Adrenal gland (tissue), 5 donors: Measurements from ENCODE around the gene HCFC2.

Source experiments
- POLR2A ChIP-seq, 2 donors: fragments of 450-650 bp; IDR thresholded peaks; one replicate each; pipeline ENCODE4 v1.6.1; 2017; ENCODE audit warnings: antibody characterized with exemption in 2 of 2, mild to moderate bottlenecking in 2 of 2, moderate library complexity in 1 of 2
- TF ChIP-seq, protein P1 (sequence below), 6 experiments: fragments of 450-650 bp in 4 of 6; fragments of 200-600 bp in 2 of 6; sonication (generic) in 1 of 6; IDR thresholded peaks; 1 replicate in 5 of 6; 2 replicates in 1 of 6; pipeline versions ENCODE4 v1.5.1 to v1.8.0; 2016 to 2021; ENCODE audit warnings: antibody characterized with exemption in 6 of 6, mild to moderate bottlenecking in 2 of 6, moderate library complexity in 1 of 6
- donor health status: DM: no; HTN: no; CAD: no.

GRCh38 chr12:104138797-104139152, 74.4 kb downstream of the HCFC2 start:
- TF ChIP-seq POLR2A (IDR thresholded peaks at IDR 0.05): no peak
- TF ChIP-seq, protein P1, sequence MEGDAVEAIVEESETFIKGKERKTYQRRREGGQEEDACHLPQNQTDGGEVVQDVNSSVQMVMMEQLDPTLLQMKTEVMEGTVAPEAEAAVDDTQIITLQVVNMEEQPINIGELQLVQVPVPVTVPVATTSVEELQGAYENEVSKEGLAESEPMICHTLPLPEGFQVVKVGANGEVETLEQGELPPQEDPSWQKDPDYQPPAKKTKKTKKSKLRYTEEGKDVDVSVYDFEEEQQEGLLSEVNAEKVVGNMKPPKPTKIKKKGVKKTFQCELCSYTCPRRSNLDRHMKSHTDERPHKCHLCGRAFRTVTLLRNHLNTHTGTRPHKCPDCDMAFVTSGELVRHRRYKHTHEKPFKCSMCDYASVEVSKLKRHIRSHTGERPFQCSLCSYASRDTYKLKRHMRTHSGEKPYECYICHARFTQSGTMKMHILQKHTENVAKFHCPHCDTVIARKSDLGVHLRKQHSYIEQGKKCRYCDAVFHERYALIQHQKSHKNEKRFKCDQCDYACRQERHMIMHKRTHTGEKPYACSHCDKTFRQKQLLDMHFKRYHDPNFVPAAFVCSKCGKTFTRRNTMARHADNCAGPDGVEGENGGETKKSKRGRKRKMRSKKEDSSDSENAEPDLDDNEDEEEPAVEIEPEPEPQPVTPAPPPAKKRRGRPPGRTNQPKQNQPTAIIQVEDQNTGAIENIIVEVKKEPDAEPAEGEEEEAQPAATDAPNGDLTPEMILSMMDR (IDR thresholded peaks at IDR 0.05): no peak
